Measurements from ENCODE around the gene SSU72.

SSU72 gene

DNA sequence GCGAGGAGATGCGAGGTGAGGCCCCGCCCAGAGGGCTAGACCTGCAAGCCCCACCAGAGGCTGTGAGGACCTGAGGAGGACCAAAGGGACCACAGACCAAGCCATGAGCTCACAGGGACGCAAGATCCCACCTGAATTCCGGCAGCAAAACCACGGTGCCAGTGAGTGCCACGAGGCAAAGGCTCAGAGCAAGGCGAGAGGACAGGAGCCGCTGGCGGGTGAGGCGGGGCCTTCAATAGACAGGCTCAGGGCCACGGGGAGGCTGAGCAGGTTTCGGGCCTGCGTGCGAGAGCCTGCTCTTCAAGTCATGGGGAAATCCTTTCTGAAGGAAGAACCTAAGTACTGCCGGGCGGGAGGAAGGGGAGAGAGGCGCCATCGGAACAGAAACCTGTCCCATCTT lies 27.2 kb downstream of the SSU72 start:
- in situ Hi-C loops (cut with MboI; ENCODE audit: low pct_unique_long_range_greater_than_20kb, low sequenced_read_pairs): no loop called here
- no peak for DNase-seq

GRCh38 chr1:1547011-1547410 lies 27.7 kb downstream of the SSU72 start:
- no peak for DNase-seq
- in situ Hi-C loops (cut with MboI; ENCODE audit: low pct_unique_long_range_greater_than_20kb, low sequenced_read_pairs): no loop called here

- no peak for DNase-seq
- in situ Hi-C loops (cut with MboI; ENCODE audit: low pct_unique_long_range_greater_than_20kb, low sequenced_read_pairs): no loop called here
These were observed 28.5 kb downstream of the SSU72 start for GRCh38 chr1:1545946-1546737.

- in situ Hi-C loops (cut with MboI; ENCODE audit: low pct_unique_long_range_greater_than_20kb, low sequenced_read_pairs): no loop called here
- no peak for DNase-seq
These were observed 30.1 kb downstream of the SSU72 start for GRCh38 chr1:1544544-1544943.

GRCh38 chr1:1543706-1544099 lies 31.0 kb downstream of the SSU72 start:
- in situ Hi-C loops (cut with MboI; ENCODE audit: low pct_unique_long_range_greater_than_20kb, low sequenced_read_pairs): no loop called here
- DNase-seq: no peak

DNA sequence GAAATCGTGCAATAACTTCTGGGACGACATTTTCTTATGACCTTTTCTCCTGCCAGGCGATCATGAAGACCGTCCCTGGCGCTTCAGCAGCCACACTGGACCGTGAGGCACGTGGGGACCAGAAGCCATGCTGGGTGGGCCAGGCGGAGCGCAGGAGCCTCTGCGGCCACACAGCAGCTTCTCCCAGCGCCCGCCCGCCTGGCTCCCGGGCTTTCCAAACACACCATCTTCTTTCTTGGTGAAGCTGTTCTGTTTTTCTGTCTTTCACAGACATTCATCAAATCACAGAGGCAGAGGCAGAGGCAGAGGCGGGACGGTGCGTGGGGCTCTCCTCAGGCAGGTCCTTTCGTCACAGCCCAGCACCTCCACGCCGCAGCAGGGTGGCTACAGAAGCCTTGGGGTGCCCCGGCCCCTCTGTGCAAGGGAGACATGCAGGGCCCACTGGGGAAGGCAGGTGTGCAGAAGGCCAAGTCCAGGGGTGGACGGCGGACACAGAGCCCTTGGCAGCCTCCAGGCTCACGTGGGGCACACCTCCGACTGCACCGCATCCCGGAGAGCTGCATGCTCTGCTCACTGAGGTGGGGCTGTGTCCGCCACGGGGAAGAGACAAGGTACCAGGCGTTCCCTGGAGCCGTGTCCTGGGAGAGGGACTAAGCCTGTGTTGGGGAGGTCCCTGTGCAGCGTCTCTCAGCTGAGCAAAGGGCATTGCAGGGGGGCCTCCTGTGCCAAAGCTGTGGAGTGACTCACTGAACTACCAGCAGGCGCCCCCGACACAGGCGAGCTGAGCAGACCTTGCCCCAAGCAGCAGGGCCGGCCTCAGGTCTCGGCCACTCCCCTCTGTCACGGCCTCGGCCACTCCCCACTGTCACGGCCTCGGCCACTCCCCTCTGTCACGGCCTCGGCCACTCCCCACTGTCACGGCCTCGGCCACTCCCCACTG lies 31.6 kb downstream of the SSU72 start:
- no peak for DNase-seq
- in situ Hi-C loops (cut with MboI; ENCODE audit: low pct_unique_long_range_greater_than_20kb, low sequenced_read_pairs): no loop called here

DNA sequence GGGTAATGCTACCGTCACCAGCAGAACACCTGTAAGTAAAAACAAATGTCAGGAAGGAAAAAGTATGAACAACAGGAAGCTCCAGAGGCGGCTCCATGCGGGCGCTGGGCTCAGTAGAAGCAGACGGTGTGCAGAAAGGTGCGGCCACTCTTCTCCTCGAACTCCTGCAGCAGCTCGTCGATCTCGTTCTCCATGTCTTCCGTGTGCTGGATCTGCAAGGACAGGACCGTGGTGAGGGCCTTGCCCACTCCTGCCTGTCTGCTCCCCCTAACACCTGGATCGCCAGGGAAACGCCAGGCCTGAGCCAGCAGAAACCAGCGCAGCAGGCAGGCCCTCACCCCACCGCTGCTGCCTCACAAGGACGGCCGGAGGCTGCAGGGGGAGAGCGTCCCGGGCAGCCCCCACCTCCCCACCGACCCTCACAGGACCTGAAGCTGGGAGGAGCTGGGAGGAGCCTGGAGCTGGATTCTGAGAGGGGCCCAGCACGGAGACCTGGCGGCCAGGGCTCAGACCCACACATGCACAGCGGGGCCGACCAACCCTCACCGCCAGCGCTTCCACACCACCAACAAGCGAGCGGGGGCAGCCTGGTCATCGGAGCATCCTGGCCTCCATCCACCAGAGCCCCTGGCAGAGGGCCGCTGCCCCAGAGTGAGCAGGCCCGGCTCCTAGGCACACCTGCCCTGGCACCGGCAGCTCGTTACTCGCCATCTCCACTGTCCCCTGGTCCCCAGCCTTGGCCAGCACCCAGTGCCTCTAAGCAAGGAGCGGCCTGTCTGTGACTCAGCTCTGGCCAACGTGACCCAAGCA lies 32.5 kb downstream of the SSU72 start:
- DNase-seq: no peak
- in situ Hi-C loops (cut with MboI; ENCODE audit: low pct_unique_long_range_greater_than_20kb, low sequenced_read_pairs): no loop called here

DNA sequence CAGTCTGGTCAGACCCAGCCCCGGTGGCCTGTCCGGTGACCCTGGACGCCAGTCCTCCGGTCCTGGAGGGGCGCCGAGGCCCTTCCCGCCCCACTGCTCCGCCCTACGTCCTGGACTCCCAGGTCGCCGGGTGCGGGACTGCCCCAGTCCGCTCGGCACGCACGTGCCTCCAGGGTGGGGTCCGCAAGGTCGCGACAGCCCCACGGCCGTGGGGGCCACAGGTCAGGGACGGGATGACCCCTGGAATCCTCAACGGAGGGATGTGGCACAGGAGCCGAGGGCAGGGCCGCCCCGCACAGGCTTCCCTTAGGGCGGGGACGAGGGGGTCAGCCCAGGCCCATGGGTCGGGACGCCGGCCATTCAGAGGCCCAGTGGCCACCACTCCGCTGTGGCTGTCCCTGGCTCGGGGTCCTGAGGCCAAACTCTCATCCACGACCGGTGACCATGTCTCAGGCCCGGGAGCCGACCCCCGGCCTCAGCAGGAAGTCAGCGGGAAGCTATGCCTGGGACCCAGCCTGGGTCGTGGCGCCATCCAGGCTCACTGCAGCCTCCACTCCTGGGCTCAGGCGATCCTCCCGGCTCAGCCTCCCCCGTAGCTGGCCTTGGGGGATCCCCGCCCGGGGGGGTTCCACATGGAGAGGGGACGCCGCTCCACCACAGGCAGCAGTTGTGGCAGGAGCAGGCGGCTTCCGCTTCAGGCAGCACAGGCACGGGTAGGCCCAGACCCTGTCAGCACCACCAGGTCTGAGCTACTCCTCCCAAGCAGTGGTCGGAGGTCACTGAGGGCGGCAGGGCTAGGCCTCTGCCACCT lies 33.6 kb downstream of the SSU72 start:
- in situ Hi-C loops (cut with MboI; ENCODE audit: low pct_unique_long_range_greater_than_20kb, low sequenced_read_pairs): no loop called here

GRCh38 chr1:1540090-1540817 lies 34.4 kb downstream of the SSU72 start, which contains the start of gene TMEM240:
TSS of gene TMEM240 (minus strand) at chr1:1540624. CDS start at chr1:1540346, 278 bp downstream.
- in situ Hi-C loops (cut with MboI; ENCODE audit: low pct_unique_long_range_greater_than_20kb, low sequenced_read_pairs): no loop called here
- DNase-seq: no peak

More for the DNA sequence above, 33.6 kb downstream of the SSU72 start:
- no peak for DNase-seq

DNA sequence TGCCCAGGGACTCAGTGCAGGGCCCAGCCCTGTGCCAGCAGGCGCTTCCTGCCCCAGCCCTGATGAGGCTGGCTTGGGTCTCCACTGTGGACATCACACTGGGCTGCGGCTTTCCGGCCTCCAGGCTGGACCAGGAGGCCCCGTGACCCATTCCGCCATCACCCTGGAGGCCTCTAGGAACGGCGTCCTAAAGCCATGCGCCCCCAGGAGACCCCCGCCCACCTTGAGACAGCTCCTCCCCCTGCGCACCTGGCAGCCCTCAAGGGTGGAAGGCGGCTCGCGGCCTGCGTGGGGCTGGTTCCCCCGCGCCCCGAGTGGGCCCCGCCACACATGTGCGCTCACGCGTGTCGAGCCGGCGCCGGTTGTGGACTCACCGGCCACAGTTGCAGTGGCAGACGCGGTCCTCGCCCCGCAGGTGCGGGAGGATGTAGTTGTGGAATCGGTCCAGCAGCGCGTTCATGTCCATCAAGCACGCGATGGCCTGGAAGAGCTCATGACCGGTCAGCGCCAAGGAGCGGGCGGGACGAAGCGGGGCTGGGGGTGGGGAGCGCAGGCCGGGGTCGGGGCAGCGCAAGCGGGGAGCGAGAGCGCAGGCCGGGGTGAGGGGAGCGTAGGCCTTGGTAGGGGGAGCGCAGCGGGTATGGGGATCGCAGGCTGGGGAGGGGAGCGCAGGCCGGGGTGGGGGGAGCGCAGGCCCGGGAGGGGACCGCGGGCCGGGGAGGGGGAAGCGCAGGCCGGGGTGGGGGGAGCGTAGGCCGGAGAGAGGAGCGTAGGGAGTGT lies 35.2 kb downstream of the SSU72 start:
- in situ Hi-C loops (cut with MboI; ENCODE audit: low pct_unique_long_range_greater_than_20kb, low sequenced_read_pairs): no loop called here
- DNase-seq: no peak

- in situ Hi-C loops (cut with MboI; ENCODE audit: low pct_unique_long_range_greater_than_20kb, low sequenced_read_pairs): no loop called here
- DNase-seq: no peak
These were observed 35.7 kb downstream of the SSU72 start for GRCh38 chr1:1538989-1539309.

GRCh38 chr1:1538334-1538733 lies 36.3 kb downstream of the SSU72 start:
- in situ Hi-C loops (cut with MboI; ENCODE audit: low pct_unique_long_range_greater_than_20kb, low sequenced_read_pairs): no loop called here
- no peak for DNase-seq

- in situ Hi-C loops (cut with MboI; ENCODE audit: low pct_unique_long_range_greater_than_20kb, low sequenced_read_pairs): no loop called here
These were observed 36.9 kb downstream of the SSU72 start for GRCh38 chr1:1537626-1538250.

GRCh38 chr1:1536938-1537546 lies 37.6 kb downstream of the SSU72 start:
- DNase-seq: no peak
- in situ Hi-C loops (cut with MboI; ENCODE audit: low pct_unique_long_range_greater_than_20kb, low sequenced_read_pairs): no loop called here

More at GRCh38 chr1:1537626-1538250, 36.9 kb downstream of the SSU72 start:
- DNase-seq: no peak

DNA sequence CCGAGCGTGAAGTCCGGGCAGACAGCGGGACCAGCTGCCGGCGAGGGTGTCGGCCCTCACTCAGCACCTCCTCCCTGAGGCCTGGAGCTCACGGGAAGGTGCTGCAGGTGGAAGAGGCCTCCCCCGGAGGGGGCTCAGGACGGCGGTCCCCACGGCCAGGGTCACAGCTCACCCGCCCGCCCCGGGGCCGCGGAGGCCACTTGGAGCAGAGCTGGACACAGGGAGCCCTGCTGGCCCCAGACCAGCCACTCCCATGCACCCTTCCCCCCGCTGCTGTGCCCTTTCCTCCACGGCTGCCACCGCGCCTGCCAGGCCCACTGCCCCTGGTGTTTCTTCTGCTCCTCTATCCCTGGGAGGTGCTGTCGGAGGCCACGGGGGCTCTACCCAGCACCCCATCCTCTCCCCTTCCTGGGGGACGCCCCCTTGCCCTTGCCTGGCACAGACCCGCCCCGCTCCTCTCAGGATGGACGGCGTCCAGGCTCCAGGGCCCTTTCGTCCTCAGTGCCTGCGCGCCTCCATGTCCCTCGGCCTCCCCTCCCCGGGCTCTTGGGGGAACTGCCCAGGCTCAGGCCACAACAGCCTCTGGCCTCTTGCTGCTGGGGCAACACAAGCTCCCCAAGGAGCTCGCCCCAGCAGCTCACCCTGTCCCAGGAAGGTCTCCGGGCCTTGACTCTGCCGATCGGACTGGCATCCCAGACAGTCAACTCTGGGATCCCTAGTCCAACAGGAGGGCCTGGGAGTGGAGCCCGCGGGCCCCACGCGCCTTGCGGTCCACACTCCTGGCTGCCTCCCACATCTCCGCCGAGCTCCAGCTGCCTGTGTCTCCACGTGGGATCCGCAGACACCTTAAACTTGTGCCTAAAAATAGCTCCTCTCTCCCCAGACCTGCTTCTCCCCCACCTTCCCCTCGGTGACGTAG lies 38.4 kb downstream of the SSU72 start:
- in situ Hi-C loops (cut with MboI; ENCODE audit: low pct_unique_long_range_greater_than_20kb, low sequenced_read_pairs): no loop called here
- no peak for DNase-seq

All from KBM-7 (cell line).